DND-41 (cell line): Measurements from ENCODE around the gene GJB4.

Experiments used
- CTCF ChIP-seq: IDR thresholded peaks from 2 replicates; pipeline ENCODE4 v1.5.1; 2012; ENCODE audit warnings: borderline replicate concordance, low read length, moderate library complexity, mild to moderate bottlenecking; ENCODE audit not compliant: poor library complexity, severe bottlenecking; ENCODE audit errors: extremely low read depth
- EZH2 ChIP-seq: IDR thresholded peaks from 3 replicates; pipeline ENCODE4 v1.6.1; 2012; ENCODE audit warnings: borderline replicate concordance, low read depth, mild to moderate bottlenecking, moderate library complexity, low read length, inconsistent platforms; ENCODE audit not compliant: severe bottlenecking

- no peak for TF ChIP-seq CTCF
- TF ChIP-seq EZH2, result no peak
Measured at GRCh38 chr1:34780528-34780927, 21.0 kb downstream of the GJB4 start.
